SK-N-SH (cell line): ENCODE measurements around the gene GBX1. TPM values are rescaled to one million over a fixed set of nuclear protein-coding genes. Genes with fewer than 3 reads are reported as not detected.
A peak's percentile ranks its signal among the peaks of the same experiment; 100 is the strongest.

Experiments
- CTCF ChIA-PET: fragments of 300-600, 350-600 bp; formaldehyde crosslinking; extraction: SDS; loops from one replicate; lab custom pipeline; 2021; lab: Yijun Ruan, JAX
- POLR2A ChIA-PET: fragments of 350-600 bp; sonication (Branson Sonifier 250); formaldehyde crosslinking; extraction: SDS; loops from one replicate; lab custom pipeline; 2020; ENCODE audit warnings: antibody characterized with exemption, inconsistent platforms; lab: Yijun Ruan, JAX
- DNase-seq: peaks from one replicate; pipeline ENCODE4 v3.0.0; 2012
- H2AFZ ChIP-seq: fragments of 200-600 bp; sonication (generic); 2 replicates; pipeline ENCODE4 v1.8.1; 2016; ENCODE audit warnings: antibody characterized with exemption, mild to moderate bottlenecking, low read depth
- H3F3A ChIP-seq: fragments of 200-600 bp; sonication (generic); replicated peaks from 2 replicates; pipeline ENCODE3; 2016; ENCODE audit warnings: antibody characterized with exemption, mild to moderate bottlenecking; ENCODE audit not compliant: insufficient read depth
- H3K27ac ChIP-seq, 2 experiments: fragments of 200-500 bp in 1 of 2; fragments of 200-600 bp in 1 of 2; sonication (Bioruptor generic) in 1 of 2; sonication (generic), shearing (Covaris generic) in 1 of 2; 2 replicates each; pipeline versions ENCODE4 v1.5.1 to v1.6.1; 2014 to 2016; ENCODE audit warnings: low read depth in 2 of 2, inconsistent platforms in 1 of 2, low read length in 1 of 2, mild to moderate bottlenecking in 1 of 2, mixed read lengths in 1 of 2
- H3K27me3 ChIP-seq: fragments of 200-600 bp; sonication (generic), shearing (Covaris generic); 2 replicates; pipeline ENCODE4 v1.6.1; 2016; ENCODE audit warnings: mixed run types; ENCODE audit not compliant: insufficient read depth
- H3K36me3 ChIP-seq, 2 experiments: fragments of 200-500 bp in 1 of 2; fragments of 200-600 bp in 1 of 2; sonication (Bioruptor generic) in 1 of 2; sonication (generic) in 1 of 2; replicated peaks in 1 of 2; 2 replicates each; pipeline versions ENCODE3 to v1.5.1; 2014 to 2016; ENCODE audit warnings: low read length in 1 of 2, mild to moderate bottlenecking in 1 of 2; ENCODE audit not compliant: insufficient read depth in 2 of 2, control insufficient read depth in 1 of 2
- H3K4me1 ChIP-seq, 2 experiments: fragments of 200-500 bp in 1 of 2; fragments of 200-600 bp in 1 of 2; sonication (Bioruptor generic) in 1 of 2; sonication (generic), shearing (Covaris generic) in 1 of 2; 2 replicates each; pipeline versions ENCODE4 v1.5.1 to v1.6.1; 2014 to 2016; ENCODE audit warnings: low read depth in 1 of 2, low read length in 1 of 2, mixed run types in 1 of 2; ENCODE audit not compliant: insufficient read depth in 2 of 2, control insufficient read depth in 1 of 2
- H3K4me2 ChIP-seq: fragments of 200-600 bp; sonication (generic), shearing (Covaris generic); 2 replicates; pipeline ENCODE4 v1.6.1; 2017; ENCODE audit warnings: mixed run types
- H3K4me3 ChIP-seq, 2 experiments: fragments of 200-500 bp in 1 of 2; fragments of 200-600 bp in 1 of 2; sonication (Bioruptor generic) in 1 of 2; sonication (generic), shearing (Covaris generic) in 1 of 2; 2 replicates each; pipeline versions ENCODE4 v1.5.1 to v1.8.1; 2014 to 2016; ENCODE audit warnings: low read depth in 2 of 2, inconsistent platforms in 1 of 2, low read length in 1 of 2, mild to moderate bottlenecking in 1 of 2, mixed read lengths in 1 of 2, moderate library complexity in 1 of 2
- H3K79me2 ChIP-seq: fragments of 200-600 bp; sonication (generic); 2 replicates; pipeline ENCODE4 v1.8.1; 2017; ENCODE audit warnings: mild to moderate bottlenecking; ENCODE audit not compliant: insufficient read depth
- H3K9ac ChIP-seq: fragments of 200-600 bp; sonication (generic); 2 replicates; pipeline ENCODE4 v1.6.1; 2017; ENCODE audit warnings: mixed run types
- H3K9me2 ChIP-seq: fragments of 200-600 bp; sonication (generic); 2 replicates; pipeline ENCODE4 v1.6.1; 2017; ENCODE audit warnings: mixed run types
- H3K9me3 ChIP-seq: fragments of 200-600 bp; sonication (generic); 2 replicates; pipeline ENCODE4 v1.6.1; 2017; ENCODE audit warnings: mixed run types, mild to moderate bottlenecking, moderate library complexity
- H4K20me1 ChIP-seq: fragments of 200-600 bp; sonication (generic); 2 replicates; pipeline ENCODE4 v1.6.1; 2017; ENCODE audit warnings: mild to moderate bottlenecking, mixed run types; ENCODE audit not compliant: insufficient read depth
- CHD2 ChIP-seq: fragments of 150-350 bp; IDR thresholded peaks from 2 replicates; pipeline ENCODE4 v1.6.1; 2018; ENCODE audit warnings: low read length; ENCODE audit not compliant: partially characterized antibody
- FOXJ3 ChIP-seq: sonication (generic); formaldehyde crosslinking; IDR thresholded peaks from 2 replicates; pipeline ENCODE4 v1.5.1; 2020; ENCODE audit warnings: mild to moderate bottlenecking, missing genetic modification reagents
- FOXM1 ChIP-seq: IDR thresholded peaks from 2 replicates; pipeline ENCODE4 v1.4.0; 2012; ENCODE audit warnings: low read depth, mild to moderate bottlenecking
- NRF1 ChIP-seq: IDR thresholded peaks from 2 replicates; pipeline ENCODE4 v1.6.1; 2012; ENCODE audit warnings: low read depth, mild to moderate bottlenecking, low read length
- POLR2AphosphoS5 ChIP-seq: IDR thresholded peaks from 2 replicates; pipeline ENCODE4 v1.6.1; 2012; ENCODE audit warnings: low read depth, low read length
- RFX5 ChIP-seq: IDR thresholded peaks from 2 replicates; pipeline ENCODE4 v1.6.1; 2012; ENCODE audit warnings: mild to moderate bottlenecking, improper control_type of control experiment, low read length
- TCF12 ChIP-seq: IDR thresholded peaks from 2 replicates; pipeline ENCODE4 v1.4.0; 2012
- USF1 ChIP-seq: IDR thresholded peaks from 2 replicates; pipeline ENCODE4 v1.4.0; 2012; ENCODE audit warnings: low read depth, borderline replicate concordance
- WGBS: methylation state at CpG from one replicate; pipeline ENCODE4 v1.1.6; 2017; ENCODE audit warnings: low lambda C conversion rate; 5-methylcytosine and 5-hydroxymethylcytosine counted together
- polyA plus RNA-seq, 3 experiments: library from polyadenylated mRNA; depleted of rRNA; stranded (reverse); fragments of >200 nt; gene quantifications; 2 replicates each; pipeline ENCODE4 v1.2.3, GENCODE V29; 2012

Gene GBX1
- polyA plus RNA-seq, 1 of the 3 experiments (the other 2 are of a cell fraction): not detected

- Histone ChIP-seq H3K9ac (no peak overlapping the region), H4K20me1 (no peaks in the 10 kb centered on the region), H3K36me3 (no peaks in the 10 kb centered on the region), H3K27ac (no peak overlapping the region), H3F3A (no peaks in the 10 kb centered on the region), H3K9me2 (no peaks in the 10 kb centered on the region), H3K4me1 (no peaks in the 10 kb centered on the region), H3K79me2 (no peaks in the 10 kb centered on the region), H3K27me3 (peaks cover 58% of the 10 kb centered on the region), H3K4me3 (no peak overlapping the region), H3K4me2 (no peak overlapping the region), H3K9me3 (no peaks in the 10 kb centered on the region), H2AFZ (no peak overlapping the region)
- no peak for DNase-seq
- ChIA-PET CTCF (interaction anchor here (0.7 to 9.8 kb wide), 5 partner anchors 8 to 140 kb away, joined by 3 to 86 read pairs (median 3); partner anchors contain the start of gene GBX1), POLR2A (no interaction called here)
- 91% methylated on average over 73 of the region's 77 CpGs for WGBS
- TF ChIP-seq FOXM1 (no peak), RFX5 (0 out of 2 replicates have a peak, but pooled peaks have one; percentile 68), TCF12 (no peak)
These were observed 7.0 kb upstream of the GBX1 start for GRCh38 chr7:151174246-151175046.

DNA sequence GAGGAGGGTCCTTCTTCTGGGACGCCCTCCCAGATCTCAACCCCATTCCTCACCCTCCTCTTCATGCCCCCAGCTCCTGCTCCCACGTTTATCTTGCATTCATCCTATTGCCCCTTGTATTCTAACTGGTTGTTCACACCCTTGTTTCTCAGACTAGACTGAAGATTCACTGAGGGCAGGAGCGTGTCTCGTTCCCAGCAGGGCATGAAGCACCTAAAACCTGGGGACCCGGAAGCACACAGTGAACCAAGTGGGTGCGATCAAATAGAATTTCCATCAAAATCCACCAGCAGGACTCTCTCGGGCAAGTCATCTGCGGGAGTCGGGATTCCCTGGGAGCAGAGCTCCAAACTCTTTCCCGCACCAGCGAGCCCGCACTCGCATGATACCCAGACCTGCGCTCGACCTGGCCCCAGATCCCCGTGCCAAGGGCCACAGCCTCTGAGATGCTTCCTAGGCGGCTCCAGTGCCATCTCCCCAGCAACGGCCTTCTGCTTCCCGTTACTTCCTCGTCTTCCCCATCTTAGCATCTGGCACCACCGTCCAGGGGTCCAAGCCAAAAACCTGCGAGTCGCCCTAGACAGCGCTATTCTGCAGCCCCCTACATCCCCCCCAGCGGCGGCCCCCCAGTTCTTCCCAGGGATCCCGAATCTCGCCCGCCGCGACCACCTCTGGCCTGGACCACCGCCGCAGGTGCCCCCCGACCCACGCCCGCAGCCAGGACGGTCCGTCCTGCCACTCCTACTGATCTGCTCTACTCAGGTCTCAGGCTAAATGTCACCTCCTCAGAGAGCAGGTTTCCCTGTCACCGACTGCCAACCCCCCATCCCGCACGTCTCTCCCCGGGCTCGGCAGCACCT is 6.1 kb upstream of the GBX1 start:
- H3K4me2 ChIP-seq: no peak overlapping the region
- H3K9ac ChIP-seq: no peak overlapping the region
- TF ChIP-seq NRF1 (no peak), POLR2AphosphoS5 (no peak), USF1 (no peak), CHD2 (no peak), FOXJ3 (CRISPR knock-in tag) (no peak), RFX5 (no peak)
- no peak overlapping the region for H2AFZ ChIP-seq
- H3K36me3 ChIP-seq: no peaks in the 10 kb centered on the region
- H3K79me2 ChIP-seq: no peaks in the 10 kb centered on the region
- H3K27ac ChIP-seq: no peak overlapping the region
- H3K4me1 ChIP-seq: no peaks in the 10 kb centered on the region
- POLR2A ChIA-PET: no interaction called here
- DNase-seq: no peak
- H3K27me3 ChIP-seq: peaks cover 58% of the 10 kb centered on the region
- CTCF ChIA-PET: interaction anchor here (0.6 to 2.6 kb wide), 9 partner anchors 9 to 58 kb away, joined by 3 to 29 read pairs (median 4); no protein-coding TSS in a partner anchor
- H4K20me1 ChIP-seq: no peaks in the 10 kb centered on the region
- no peak overlapping the region for H3K4me3 ChIP-seq
- WGBS: 72% methylated on average over 43 of the region's 43 CpGs
- no peaks in the 10 kb centered on the region for H3K9me2 ChIP-seq
- H3K9me3 ChIP-seq: no peaks in the 10 kb centered on the region
- H3F3A ChIP-seq: no peaks in the 10 kb centered on the region
